SHP77 treated with DMSO at 0.1 percent for 48 hours (cell line): ENCODE data around the gene ADD3.

ENCODE experiments used
- DNase-seq: peaks from one replicate; lab custom pipeline; 2025; lab: John Stamatoyannopoulos, UW

Gene ADD3

DNA sequence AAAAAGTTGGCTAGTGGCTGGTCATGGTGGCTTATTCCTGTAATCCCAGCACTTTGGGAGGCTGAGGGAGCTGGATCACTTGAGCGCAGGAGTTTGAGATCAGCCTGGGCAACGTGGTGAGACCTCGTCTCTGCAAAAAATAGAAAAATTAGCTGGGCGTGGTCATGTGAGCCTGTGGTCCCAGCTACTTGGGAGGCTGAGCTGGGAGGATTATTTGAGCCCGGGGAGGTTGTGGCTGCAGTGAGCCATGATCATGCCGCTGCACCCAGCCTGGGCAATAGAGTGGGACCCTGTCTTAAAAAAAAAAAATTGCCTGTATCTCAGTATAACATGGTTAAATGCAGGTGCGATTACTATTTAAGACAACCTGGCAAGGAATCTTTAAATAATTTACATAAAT is 61.0 kb downstream of the ADD3 start:
- DNase-seq = no peak

GRCh38 chr10:110069502-110069982 is 61.8 kb downstream of the ADD3 start:
- DNase-seq = no peak

DNA sequence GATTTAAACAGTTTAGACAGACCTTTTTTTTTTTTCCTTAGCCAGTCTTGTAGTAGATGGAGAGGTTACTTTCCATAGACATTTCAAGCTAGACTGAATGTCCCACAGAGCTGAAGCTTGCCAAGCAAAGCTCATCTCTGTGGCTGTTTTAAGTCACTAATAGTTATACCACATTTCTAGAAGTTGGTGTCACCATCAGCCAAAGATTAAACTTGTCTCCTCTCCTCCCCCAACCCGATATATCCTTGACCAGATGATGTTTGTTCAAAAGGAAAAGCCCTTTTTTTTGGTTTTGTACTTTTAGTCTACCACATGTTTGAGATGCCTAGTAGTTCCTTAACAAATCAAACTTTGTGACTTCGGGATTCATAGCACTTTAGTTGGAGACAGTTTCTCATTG is 66.1 kb downstream of the ADD3 start:
- no peak for DNase-seq

DNA sequence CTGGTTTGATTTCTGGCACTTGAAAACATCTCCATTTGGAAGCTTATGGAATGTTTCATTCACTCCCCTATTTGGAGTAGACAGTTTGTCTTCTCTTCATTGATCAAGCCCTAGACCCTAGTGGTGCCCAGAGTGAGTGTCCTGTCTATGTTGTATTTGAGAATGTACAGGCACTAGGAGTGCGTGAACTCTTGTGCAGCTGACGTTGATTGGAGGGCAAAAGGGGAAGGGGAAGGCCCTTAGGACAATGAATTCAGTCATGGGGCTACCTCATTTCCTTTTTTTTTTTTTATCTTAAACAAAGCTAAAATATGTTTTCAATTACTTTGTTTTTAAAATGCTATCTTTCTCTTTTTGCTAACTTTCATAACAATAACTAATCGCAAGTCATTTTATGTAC is 66.5 kb downstream of the ADD3 start:
- DNase-seq = no peak

GRCh38 chr10:110074758-110075671 is 67.2 kb downstream of the ADD3 start:
- DNase-seq = no peak

- no peak for DNase-seq
These were observed 67.9 kb downstream of the ADD3 start for GRCh38 chr10:110075686-110076085.

DNA sequence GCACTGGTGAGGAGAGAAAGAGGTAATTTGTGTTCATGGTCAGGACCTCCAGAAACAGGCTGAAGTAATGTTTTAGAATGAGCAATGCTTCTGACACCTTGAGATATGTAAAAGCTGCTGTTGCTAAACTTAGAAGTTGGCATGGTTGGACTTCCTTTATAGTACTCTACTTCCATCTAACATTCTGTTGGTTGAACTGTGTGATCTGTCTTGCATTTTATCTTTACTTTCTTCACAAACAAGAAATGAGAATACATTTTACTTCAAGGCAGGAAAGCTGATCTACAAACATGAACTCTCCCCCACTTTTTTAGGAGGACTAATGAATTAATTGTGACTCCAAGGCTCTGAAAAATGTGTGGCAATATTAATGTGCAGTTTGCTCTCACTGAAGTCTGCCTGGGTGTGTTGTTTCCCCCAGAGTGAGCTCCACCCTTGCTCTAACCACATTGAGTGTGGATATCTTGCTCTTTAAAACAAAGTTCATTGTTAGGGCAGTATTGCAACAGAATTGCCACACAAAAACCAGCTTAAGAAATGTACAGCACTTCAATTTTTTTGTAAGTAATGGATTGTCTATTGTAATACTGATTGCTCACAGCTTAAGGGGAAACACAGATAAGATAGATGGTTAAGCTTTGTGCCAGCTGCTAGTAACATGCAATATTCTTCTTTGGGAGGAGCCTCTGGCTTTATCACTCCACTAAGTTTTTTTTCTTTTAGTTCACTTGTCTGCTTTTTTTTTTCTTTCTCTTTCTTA is 69.0 kb downstream of the ADD3 start:
- DNase-seq = no peak

GRCh38 chr10:110077436-110078130 is 69.8 kb downstream of the ADD3 start:
- no peak for DNase-seq

- DNase-seq = no peak
These were observed 70.5 kb downstream of the ADD3 start for GRCh38 chr10:110078317-110078716.

- no peak for DNase-seq
These were observed 74.1 kb downstream of the ADD3 start for GRCh38 chr10:110081911-110082310.

DNA sequence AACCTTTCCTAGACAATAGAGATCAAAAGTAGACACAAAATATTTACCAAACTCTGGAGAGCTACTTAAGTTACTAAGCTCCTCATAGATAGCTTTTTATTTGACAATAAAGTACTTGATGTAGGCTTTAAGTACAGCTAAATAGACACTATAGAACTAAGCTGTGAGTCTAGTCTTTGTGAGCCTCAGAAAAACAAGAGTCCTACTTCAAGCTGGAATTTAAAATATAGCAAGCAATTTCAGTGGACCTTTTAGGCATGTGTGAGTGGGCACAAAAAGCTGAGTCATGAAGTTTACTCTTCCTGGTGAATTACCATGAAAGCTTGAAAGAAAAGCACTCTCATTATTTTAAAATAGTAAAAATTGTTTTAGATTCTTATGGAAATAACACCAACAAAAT is 76.1 kb downstream of the ADD3 start:
- no peak for DNase-seq

DNA sequence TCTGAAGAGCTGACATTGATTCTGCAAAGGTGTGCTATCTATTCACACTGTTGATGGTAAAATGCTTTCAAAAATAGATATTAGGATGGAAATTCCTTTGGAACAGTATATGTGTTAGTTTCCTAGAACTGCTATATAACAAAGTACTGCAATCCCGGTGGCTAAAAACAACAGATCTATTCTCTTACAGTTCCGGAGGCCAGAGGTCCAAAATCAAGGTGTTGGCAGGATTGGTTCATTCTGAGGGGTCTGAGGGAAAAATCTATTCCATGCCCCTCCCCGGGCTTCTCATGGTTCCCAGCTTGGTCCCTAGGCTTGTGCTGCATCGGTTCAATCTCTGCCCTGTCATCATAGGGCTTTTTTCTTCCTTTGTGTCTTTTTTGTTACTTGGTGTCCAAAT is 79.9 kb downstream of the ADD3 start:
- DNase-seq = no peak

DNA sequence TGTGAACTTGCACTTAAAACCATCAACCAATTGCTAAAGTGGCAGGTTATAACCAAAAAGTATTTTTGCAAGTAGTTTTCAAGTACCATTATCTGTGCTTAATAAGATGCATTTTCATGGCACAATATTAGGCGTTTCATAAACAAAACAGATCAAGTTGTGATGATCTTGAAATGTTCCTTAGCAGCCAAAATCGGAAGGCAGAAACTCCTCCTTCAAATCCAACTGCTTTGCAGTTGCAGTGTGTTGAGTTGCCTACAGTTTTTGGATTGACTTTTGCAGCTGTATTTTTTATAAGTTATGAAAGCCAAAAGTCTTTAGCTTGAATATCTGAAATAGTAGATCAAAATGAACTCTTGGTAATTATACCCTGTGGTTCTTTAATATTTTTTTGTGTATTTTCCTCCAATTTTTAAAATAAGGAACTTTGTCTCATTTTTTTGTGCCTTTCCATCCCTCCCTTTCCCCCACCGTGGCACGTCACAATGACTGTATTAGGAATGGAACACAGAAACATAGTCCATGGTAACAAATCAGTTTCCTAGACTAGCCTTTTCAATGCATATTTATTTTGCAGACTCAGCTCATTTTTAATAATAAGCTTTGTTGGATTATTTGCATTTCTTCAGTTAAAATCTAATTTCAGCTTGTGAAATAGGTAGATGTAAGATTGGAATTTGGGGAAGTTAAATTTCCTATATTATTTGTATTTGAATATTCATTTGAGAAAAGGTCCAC is 80.8 kb downstream of the ADD3 start:
- DNase-seq = no peak

GRCh38 chr10:110091830-110092229 is 84.0 kb downstream of the ADD3 start:
- no peak for DNase-seq

DNA sequence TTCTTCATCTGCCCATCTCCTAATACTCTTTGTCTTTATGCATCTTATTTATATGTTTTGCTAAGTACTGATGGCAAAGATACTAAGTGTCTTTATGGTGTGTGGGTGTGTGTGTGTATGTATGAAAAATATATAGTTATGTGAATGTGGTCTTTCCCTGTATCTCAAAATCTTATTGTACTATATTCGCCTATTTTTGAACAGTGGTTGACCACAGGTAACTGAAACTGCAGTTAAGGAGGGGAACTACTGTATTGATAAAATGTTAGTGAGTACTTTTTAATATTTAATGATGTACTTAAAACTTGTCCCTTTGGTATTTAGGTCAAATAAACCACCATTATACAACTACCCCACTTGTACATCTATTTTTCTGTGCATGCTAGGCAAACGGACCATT is 85.9 kb downstream of the ADD3 start:
- no peak for DNase-seq

DNA sequence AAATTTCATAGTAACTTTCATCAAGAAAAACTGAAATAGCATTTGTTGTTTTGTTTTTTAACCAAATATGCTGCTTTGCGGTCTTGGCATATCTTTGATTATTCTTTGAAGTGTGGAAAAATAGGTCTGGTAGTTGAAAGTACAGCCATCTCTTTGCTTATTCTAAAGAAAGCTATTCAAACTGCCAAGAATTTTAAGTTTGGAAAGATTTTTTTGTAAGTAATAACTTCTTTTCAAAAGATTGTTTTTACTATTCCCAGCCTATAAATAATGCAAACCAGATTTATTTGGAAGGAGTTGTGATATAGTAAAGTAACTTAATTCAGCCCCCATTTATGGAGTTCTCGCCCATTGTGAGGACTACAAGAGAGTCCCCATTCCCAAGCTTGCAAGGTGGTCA is 87.0 kb downstream of the ADD3 start:
- DNase-seq = no peak

DNA sequence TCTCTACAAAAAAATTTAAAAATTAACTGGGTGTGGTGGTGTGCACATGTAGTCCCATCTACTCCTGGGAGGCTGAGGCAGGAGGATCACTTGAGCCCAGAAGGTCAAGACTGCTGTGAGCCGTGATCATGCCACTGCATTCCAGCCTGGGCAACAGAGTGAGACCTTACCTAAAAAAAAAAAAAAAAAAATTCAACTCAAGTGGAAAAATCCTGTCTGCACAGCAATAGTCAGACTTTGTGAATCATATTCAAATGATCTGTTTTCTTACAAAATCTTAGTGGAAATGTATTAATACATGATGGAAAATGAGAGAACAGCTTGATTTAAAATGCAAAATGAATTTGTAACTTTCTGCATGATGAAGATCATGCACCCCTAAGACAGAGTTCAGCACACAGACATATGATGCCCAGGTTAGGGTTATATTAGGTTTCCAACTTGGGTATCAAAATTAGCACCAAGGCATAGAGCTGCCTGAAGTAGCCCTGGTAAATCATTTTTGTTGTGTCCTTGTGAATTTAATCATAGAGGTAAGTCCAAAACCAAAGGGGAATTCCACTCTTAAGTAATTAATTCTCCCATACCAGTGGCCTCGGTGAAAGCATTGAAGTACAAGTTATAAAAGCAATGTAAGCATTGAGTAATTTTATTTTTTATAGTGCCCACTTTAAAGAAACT is 93.8 kb downstream of the ADD3 start:
- DNase-seq = no peak

DNA sequence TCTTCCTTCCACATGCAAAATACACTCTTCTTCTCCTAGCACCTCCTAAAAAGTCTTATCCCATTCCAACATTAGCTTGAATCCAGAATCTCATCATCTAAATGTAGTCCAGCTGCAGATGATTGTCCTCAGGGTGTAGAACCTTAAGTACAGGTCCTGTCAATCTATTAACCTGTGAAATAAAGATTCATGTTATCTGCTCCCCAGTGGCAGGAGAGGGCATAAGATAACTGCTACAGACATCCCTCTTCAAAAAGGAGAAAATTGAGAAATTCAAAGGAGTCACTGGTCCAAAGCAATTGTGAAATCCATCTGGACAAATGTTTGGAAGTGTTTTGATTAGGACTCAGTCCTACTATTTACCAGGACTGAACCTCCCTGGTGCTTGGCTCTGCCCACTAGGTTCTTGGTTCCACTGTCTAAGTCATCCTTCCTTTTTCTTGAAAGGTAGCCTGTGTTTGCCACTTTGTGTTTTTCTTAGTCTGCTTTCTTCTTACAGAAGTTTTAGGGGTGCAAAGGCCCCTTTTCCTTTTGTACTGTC is 96.2 kb downstream of the ADD3 start:
- DNase-seq = no peak

DNA sequence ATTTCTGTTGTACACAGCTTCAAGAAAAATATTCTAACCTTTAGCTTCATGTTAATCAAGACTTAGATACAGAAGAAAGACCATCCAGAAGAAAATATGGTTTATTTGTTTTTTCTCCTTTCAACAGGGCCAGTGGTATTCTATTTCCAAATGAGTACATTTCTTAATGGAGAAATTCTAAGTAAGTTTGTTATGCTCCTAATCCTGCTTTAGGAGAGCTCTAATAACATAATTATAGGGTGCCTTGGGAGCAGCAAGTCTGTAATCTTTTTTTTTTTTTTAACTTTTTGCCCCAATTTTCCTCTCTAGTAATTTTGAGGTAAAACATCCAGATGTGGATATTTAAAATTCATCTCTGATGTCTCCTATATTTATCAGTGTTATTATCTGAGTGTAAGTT is 98.1 kb downstream of the ADD3 start:
- no peak for DNase-seq

DNA sequence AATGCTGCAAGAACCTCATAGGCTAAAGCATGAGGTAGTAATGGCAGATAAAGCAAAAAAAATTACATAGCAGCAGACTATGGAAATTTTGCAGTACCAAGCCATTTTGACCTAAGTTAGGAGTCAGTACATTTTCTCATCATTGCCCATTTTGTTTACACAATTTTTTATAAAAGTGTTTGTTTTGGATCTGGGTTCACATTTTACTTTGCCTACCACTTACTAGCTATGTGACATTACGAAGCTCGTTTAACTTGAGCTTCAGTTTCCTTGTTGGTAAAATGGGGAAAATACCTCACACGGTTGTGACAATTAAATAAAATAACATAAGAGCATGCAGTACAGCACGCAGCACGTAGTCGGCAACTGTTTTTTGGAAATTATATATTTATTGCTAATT is 99.6 kb downstream of the ADD3 start:
- no peak for DNase-seq

DNA sequence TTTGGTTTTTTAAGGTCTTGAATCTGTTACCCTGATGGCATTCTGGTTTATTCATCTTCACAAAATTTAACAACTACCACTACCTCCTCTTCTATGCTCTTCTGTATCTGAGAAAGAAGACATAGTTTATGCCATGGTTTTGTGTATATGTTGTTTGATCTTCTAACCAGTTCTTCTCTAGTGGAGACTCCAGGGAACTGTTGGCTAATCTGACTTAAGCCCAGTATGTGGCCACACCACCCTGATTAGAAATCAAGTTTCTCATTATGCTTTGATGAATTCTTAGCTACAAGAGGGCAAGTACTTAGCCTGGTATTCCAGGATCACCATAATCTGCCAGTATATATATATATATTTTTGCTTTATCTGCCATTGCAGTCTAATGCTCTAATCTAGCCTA is 100.1 kb downstream of the ADD3 start:
- DNase-seq = no peak
